OCI-LY1 (cell line): ENCODE measurements around the gene RAPGEF1.

Experiments used
- CTCF ChIP-seq: fragments of 200-600 bp; sonication (generic), shearing (Covaris generic); IDR thresholded peaks from 2 replicates; pipeline ENCODE4 v1.5.1; 2017; ENCODE audit warnings: mild to moderate bottlenecking, antibody characterized with exemption, low read length, moderate library complexity, mixed read lengths
- EZH2 ChIP-seq: fragments of 200-600 bp; sonication (generic), shearing (Covaris generic); IDR thresholded peaks from 2 replicates; pipeline ENCODE4 v1.8.0; 2017; ENCODE audit warnings: borderline replicate concordance, mixed run types, mild to moderate bottlenecking, antibody characterized with exemption, low read length, moderate library complexity, mixed read lengths

- TF ChIP-seq CTCF (no peak), EZH2 (no peak)
Observed at GRCh38 chr9:131692612-131693562, 47.0 kb downstream of the RAPGEF1 start.
